ENCODE data around the gene NTRK3. TPM values are rescaled to one million over a fixed set of nuclear protein-coding genes. Genes with fewer than 3 reads are reported as not detected.

The NTRK3 gene
- polyA plus RNA-seq, 1 donor from 2014 or later = 42.7 TPM

- Histone ChIP-seq H3K36me3 (ENCODE audit: insufficient read depth, low read length) (no peaks in the 10 kb centered on the region), H3K4me2 (ENCODE audit: low read length) (no peak overlapping the region), H3K27ac (ENCODE audit: low read length) (no peak overlapping the region), H3K79me2 (replicated peaks; ENCODE audit: insufficient read depth, low read length) (no peaks in the 10 kb centered on the region), H3K27me3 (ENCODE audit: insufficient read depth, low read depth, low read length) (no peaks in the 10 kb centered on the region), H3K4me3 (ENCODE audit: low read length) (no peak overlapping the region), H3K9me2 (ENCODE audit: insufficient read depth, low read length) (no peaks in the 10 kb centered on the region), H4K20me1 (ENCODE audit: insufficient read depth) (peaks cover 5% of the 10 kb centered on the region), H2AFZ (ENCODE audit: low read depth, low read length) (no peak overlapping the region), H3F3A (ENCODE audit: insufficient read depth, low read length, poor library complexity, severe bottlenecking) (no peaks in the 10 kb centered on the region), H3K9me3 (ENCODE audit: low read length) (no peaks in the 10 kb centered on the region), H3K9ac (ENCODE audit: low read length) (no peak overlapping the region)
- TF ChIP-seq CTCF (IDR thresholded peaks at IDR 0.05; ENCODE audit: poor library complexity, severe bottlenecking) (no peak), EZH2 (IDR thresholded peaks at IDR 0.05; ENCODE audit: borderline replicate concordance, insufficient read depth, low read length, poor library complexity, severe bottlenecking) (no peak), TAF1 (IDR thresholded peaks at IDR 0.05; ENCODE audit: low read depth) (no peak), MXI1 (conservative IDR thresholded peaks at IDR 0.05; ENCODE audit: poor library complexity, severe bottlenecking) (no peak), SMC3 (conservative IDR thresholded peaks at IDR 0.05; ENCODE audit: poor library complexity) (no peak), RAD21 (conservative IDR thresholded peaks at IDR 0.05) (no peak), EP300 (conservative IDR thresholded peaks at IDR 0.05; ENCODE audit: poor library complexity, severe bottlenecking) (no peak), POLR2AphosphoS5 (IDR thresholded peaks at IDR 0.05) (no peak)
- TF ChIP-seq, protein P1, sequence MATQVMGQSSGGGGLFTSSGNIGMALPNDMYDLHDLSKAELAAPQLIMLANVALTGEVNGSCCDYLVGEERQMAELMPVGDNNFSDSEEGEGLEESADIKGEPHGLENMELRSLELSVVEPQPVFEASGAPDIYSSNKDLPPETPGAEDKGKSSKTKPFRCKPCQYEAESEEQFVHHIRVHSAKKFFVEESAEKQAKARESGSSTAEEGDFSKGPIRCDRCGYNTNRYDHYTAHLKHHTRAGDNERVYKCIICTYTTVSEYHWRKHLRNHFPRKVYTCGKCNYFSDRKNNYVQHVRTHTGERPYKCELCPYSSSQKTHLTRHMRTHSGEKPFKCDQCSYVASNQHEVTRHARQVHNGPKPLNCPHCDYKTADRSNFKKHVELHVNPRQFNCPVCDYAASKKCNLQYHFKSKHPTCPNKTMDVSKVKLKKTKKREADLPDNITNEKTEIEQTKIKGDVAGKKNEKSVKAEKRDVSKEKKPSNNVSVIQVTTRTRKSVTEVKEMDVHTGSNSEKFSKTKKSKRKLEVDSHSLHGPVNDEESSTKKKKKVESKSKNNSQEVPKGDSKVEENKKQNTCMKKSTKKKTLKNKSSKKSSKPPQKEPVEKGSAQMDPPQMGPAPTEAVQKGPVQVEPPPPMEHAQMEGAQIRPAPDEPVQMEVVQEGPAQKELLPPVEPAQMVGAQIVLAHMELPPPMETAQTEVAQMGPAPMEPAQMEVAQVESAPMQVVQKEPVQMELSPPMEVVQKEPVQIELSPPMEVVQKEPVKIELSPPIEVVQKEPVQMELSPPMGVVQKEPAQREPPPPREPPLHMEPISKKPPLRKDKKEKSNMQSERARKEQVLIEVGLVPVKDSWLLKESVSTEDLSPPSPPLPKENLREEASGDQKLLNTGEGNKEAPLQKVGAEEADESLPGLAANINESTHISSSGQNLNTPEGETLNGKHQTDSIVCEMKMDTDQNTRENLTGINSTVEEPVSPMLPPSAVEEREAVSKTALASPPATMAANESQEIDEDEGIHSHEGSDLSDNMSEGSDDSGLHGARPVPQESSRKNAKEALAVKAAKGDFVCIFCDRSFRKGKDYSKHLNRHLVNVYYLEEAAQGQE (IDR thresholded peaks at IDR 0.05; ENCODE audit: borderline replicate concordance) = no peak
These were observed 59.6 kb downstream of the NTRK3 start for GRCh38 chr15:88196961-88197360.

GRCh38 chr15:88194162-88194561, 62.4 kb downstream of the NTRK3 start:
- Histone ChIP-seq H3K79me2 (replicated peaks; ENCODE audit: insufficient read depth, low read length) (no peaks in the 10 kb centered on the region), H3K9me2 (ENCODE audit: insufficient read depth, low read length) (no peaks in the 10 kb centered on the region), H3K36me3 (ENCODE audit: insufficient read depth, low read length) (no peaks in the 10 kb centered on the region), H4K20me1 (ENCODE audit: insufficient read depth) (peaks cover 5% of the 10 kb centered on the region), H3K27me3 (ENCODE audit: insufficient read depth, low read depth, low read length) (no peaks in the 10 kb centered on the region), H3K9ac (ENCODE audit: low read length) (no peak overlapping the region), H3K27ac (ENCODE audit: low read length) (no peak overlapping the region), H3K4me2 (ENCODE audit: low read length) (no peak overlapping the region), H3K4me3 (ENCODE audit: low read length) (no peak overlapping the region), H3K9me3 (ENCODE audit: low read length) (no peaks in the 10 kb centered on the region), H2AFZ (ENCODE audit: low read depth, low read length) (no peak overlapping the region), H3F3A (ENCODE audit: insufficient read depth, low read length, poor library complexity, severe bottlenecking) (no peaks in the 10 kb centered on the region)
- TF ChIP-seq CTCF (IDR thresholded peaks at IDR 0.05; ENCODE audit: poor library complexity, severe bottlenecking) = no peak
- no peak for TF ChIP-seq EP300 (conservative IDR thresholded peaks at IDR 0.05; ENCODE audit: poor library complexity, severe bottlenecking)
- no peak for TF ChIP-seq SMC3 (conservative IDR thresholded peaks at IDR 0.05; ENCODE audit: poor library complexity)
- TF ChIP-seq EZH2 (IDR thresholded peaks at IDR 0.05; ENCODE audit: borderline replicate concordance, insufficient read depth, low read length, poor library complexity, severe bottlenecking) = no peak
- TF ChIP-seq TAF1 (IDR thresholded peaks at IDR 0.05; ENCODE audit: low read depth) = no peak
- TF ChIP-seq RAD21 (conservative IDR thresholded peaks at IDR 0.05) = no peak
- TF ChIP-seq POLR2AphosphoS5 (IDR thresholded peaks at IDR 0.05) = no peak
- no peak for TF ChIP-seq MXI1 (conservative IDR thresholded peaks at IDR 0.05; ENCODE audit: poor library complexity, severe bottlenecking)
- TF ChIP-seq, protein P1 (IDR thresholded peaks at IDR 0.05; ENCODE audit: borderline replicate concordance) = no peak

Measured in neural cell (in vitro differentiated cells).